Measurements from ENCODE around the gene GATA2.

GATA2 gene

GRCh38 chr3:128430731-128431130 lies 62.3 kb downstream of the GATA2 start:
- Histone ChIP-seq H3K36me3 (ENCODE audit: control insufficient read depth, insufficient read depth, low read length) (no peaks in the 10 kb centered on the region), H3K4me3 (ENCODE audit: extremely low read depth, insufficient read depth, low read length, poor library complexity, severe bottlenecking) (no peak overlapping the region), H3K27ac (ENCODE audit: low read depth, low read length, severe bottlenecking) (no peak overlapping the region), H3K9me3 (ENCODE audit: control insufficient read depth, low read length) (no peaks in the 10 kb centered on the region), H3K4me1 (ENCODE audit: control insufficient read depth, insufficient read depth, low read length, poor library complexity, severe bottlenecking) (peaks cover 20% of the 10 kb centered on the region)
- 81 to 82% methylated on average over 8 of the region's 8 CpGs for WGBS, 2 experiments (ENCODE audit: insufficient coverage in 2 of 2)

DNA sequence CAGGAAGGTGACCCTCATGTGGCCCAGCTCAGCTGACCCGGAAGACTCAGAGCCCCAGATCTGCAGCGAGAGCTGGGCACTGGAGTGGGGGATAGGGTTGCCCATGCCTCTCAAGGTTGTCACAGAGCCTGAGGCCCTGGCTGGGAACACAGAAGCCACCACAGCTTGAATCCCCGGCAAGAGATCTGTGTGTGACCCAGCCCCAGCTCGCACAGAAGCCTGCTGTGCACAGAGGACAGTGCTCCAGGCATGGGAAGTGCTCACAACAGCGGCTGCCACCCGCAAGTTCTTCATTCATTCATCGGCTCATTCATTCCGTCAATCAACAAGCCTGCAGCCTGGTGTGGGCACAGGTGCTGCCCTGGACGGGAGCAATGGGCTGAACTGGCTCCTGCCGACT lies 62.7 kb downstream of the GATA2 start:
- Histone ChIP-seq H3K4me3 (ENCODE audit: extremely low read depth, insufficient read depth, low read length, poor library complexity, severe bottlenecking) (no peak overlapping the region), H3K36me3 (ENCODE audit: control insufficient read depth, insufficient read depth, low read length) (no peaks in the 10 kb centered on the region), H3K9me3 (ENCODE audit: control insufficient read depth, low read length) (no peaks in the 10 kb centered on the region), H3K4me1 (ENCODE audit: control insufficient read depth, insufficient read depth, low read length, poor library complexity, severe bottlenecking) (peaks cover 19% of the 10 kb centered on the region), H3K27ac (ENCODE audit: low read depth, low read length, severe bottlenecking) (no peak overlapping the region)
- 59 to 67% methylated on average over 8 to 10 of the region's 10 CpGs for WGBS, 2 experiments (ENCODE audit: insufficient coverage in 2 of 2)

DNA sequence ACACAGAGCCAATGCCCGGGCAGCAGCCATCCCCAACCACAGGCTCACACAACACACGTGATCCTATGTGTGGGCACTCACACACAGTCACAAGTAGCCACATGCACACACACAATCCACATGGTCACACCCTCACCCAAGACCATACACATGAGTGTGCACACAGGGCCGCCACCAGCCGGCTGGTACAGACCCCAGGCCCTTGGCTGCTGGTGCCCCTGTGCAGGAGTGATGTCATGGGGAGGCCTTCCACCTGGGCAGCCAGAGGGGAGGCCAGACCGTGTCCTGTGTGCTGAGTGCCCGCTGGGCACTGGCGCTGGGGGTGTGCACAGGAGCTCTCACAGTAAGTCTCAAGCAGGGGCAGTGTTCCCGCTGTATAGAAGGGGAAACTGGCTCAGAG lies 63.2 kb downstream of the GATA2 start:
- WGBS, 2 experiments (ENCODE audit: insufficient coverage in 2 of 2), result 88 to 89% methylated on average over 5 to 6 of the region's 8 CpGs

More for the DNA sequence above, 63.2 kb downstream of the GATA2 start:
- Histone ChIP-seq H3K36me3 (ENCODE audit: control insufficient read depth, insufficient read depth, low read length) (no peaks in the 10 kb centered on the region), H3K27ac (ENCODE audit: low read depth, low read length, severe bottlenecking) (no peak overlapping the region), H3K4me3 (ENCODE audit: extremely low read depth, insufficient read depth, low read length, poor library complexity, severe bottlenecking) (no peak overlapping the region), H3K4me1 (ENCODE audit: control insufficient read depth, insufficient read depth, low read length, poor library complexity, severe bottlenecking) (peaks cover 15% of the 10 kb centered on the region), H3K9me3 (ENCODE audit: control insufficient read depth, low read length) (no peaks in the 10 kb centered on the region)

All from mesodermal cell (in vitro differentiated cells).